Measurements from ENCODE around the gene SLC12A7. TPM values are rescaled to one million over a fixed set of nuclear protein-coding genes. Genes with fewer than 3 reads are reported as not detected.
"Not testable (repeated sequence)": the region's sequence is repeated elsewhere in the genome, so short reads cannot be mapped to it uniquely, and the experiment has no call there.

SLC12A7 gene
- total and polyA plus RNA-seq, 9 of the 15 experiments (the other 6 are each of a cell fraction or from before 2014, with no cell fraction given): 0.01 to 3.1 (median 0.56) TPM

DNA sequence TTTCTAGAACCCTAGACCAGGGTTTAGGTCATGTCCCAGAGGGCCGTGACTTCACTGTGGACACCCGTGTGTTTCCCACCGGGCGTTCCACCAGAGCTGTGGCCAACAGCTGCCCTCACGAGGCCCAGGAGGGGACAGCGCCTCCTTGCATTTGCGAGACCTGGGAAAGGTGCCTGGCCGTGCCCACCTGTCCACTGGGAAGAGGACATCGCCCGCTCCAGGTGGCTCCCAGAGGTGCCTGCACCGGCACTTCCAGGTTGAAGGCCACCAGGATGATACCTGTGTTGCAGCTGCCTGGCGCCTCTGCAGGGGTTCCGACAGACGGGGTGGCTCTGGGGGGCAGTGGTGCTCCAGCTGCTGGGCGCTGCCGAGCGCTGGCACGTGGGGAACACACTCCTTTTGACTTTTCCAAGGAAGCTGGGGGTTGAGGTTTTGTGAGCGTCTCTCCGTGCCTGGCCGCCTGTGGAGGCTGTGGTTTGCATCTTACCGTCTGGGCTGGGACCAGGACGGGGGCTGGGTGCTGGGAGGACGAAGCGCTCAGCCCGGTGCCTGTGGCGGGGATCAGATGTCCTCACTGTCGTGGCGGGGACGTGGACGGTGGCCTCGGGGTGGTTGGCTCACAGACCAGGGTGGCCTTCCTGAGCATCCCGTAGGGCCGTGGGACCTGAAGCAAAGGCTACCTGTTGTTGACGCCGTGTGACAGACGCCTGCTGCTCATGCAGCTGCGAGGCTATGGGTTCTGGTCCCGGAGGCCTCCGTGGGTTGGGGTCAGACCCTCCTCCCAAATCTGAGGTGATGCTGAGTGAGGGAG is 84.0 kb downstream of the SLC12A7 start (continued):
- TF ChIP-seq, protein P1, sequence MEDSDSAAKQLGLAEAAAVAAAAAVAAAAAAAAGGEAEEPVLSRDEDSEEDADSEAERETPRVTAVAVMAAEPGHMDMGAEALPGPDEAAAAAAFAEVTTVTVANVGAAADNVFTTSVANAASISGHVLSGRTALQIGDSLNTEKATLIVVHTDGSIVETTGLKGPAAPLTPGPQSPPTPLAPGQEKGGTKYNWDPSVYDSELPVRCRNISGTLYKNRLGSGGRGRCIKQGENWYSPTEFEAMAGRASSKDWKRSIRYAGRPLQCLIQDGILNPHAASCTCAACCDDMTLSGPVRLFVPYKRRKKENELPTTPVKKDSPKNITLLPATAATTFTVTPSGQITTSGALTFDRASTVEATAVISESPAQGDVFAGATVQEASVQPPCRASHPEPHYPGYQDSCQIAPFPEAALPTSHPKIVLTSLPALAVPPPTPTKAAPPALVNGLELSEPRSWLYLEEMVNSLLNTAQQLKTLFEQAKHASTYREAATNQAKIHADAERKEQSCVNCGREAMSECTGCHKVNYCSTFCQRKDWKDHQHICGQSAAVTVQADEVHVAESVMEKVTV (CRISPR knock-in tag; IDR thresholded peaks at IDR 0.05): no peak
- TF ChIP-seq BCL6 (CRISPR knock-in tag; IDR thresholded peaks at IDR 0.05): no peak

DNA sequence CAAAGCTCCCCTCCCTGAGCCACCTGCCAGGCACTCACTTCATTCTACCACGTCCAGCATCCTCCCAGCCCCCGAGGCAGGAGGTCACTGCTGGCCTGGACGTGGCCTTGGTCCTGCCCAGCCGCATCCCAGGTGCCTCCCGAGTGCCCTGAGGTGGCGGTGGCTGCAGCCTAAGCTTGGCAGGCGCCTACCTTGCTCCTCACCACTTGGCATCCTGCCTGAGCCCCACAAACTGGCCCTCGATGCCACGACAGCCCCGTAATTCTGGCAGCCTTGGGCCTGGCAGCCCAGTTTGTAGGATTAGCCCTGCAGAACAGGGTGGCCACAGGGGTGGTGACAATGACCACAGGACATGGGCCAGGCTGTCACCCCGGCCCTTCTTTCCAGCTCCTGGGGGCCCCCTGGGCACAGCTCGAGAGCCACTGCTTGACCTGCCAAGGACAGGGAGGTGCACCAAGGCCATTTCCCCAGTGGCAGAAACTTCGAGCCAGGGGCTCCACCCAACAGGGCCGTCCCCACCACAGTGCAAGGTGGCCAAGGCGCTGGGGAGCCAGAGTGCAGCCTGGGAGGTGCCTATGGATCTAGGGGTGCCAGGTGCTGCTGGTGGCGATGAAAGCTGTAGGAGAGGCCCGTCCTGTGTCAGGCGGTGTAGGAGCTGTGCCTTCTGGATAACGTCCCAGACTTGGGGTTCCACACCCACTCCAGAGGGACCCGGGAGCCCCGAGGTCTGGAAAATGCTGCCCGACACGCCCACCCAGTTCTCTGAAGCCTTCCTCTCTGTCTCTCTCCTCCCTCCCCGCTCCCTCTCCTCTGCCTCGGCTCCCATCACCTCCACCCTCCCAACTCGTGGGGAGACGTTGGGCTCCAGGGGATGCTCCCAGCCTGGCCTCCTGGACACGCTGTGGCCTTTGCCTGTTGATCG is 84.9 kb downstream of the SLC12A7 start:
- peaks cover 9% of the 10 kb centered on the region for H4K20me1 ChIP-seq (replicated peaks; ENCODE audit: control insufficient read depth, insufficient read depth, low read length)
- TF ChIP-seq, protein P2, sequence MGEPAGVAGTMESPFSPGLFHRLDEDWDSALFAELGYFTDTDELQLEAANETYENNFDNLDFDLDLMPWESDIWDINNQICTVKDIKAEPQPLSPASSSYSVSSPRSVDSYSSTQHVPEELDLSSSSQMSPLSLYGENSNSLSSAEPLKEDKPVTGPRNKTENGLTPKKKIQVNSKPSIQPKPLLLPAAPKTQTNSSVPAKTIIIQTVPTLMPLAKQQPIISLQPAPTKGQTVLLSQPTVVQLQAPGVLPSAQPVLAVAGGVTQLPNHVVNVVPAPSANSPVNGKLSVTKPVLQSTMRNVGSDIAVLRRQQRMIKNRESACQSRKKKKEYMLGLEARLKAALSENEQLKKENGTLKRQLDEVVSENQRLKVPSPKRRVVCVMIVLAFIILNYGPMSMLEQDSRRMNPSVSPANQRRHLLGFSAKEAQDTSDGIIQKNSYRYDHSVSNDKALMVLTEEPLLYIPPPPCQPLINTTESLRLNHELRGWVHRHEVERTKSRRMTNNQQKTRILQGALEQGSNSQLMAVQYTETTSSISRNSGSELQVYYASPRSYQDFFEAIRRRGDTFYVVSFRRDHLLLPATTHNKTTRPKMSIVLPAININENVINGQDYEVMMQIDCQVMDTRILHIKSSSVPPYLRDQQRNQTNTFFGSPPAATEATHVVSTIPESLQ (CRISPR knock-in tag; IDR thresholded peaks at IDR 0.05): no peak
- TF ChIP-seq PHF20 (IDR thresholded peaks at IDR 0.05; ENCODE audit: partially characterized antibody): no peak
- TF ChIP-seq CHD2 (IDR thresholded peaks at IDR 0.05; ENCODE audit: low read depth, low read length): no peak
- no peak for TF ChIP-seq ZNF76 (CRISPR knock-in tag; IDR thresholded peaks at IDR 0.05; ENCODE audit: borderline replicate concordance)
- H3K9me3 ChIP-seq (replicated peaks; ENCODE audit: control insufficient read depth, insufficient read depth, low read depth, low read length): no peaks in the 10 kb centered on the region
- no peak overlapping the region for H3K9ac ChIP-seq (ENCODE audit: insufficient read depth in 1 of 2, low read depth in 2 of 2, low read length in 2 of 2)
- H3K79me2 ChIP-seq (ENCODE audit: control insufficient read depth, insufficient read depth, low read length): no peaks in the 10 kb centered on the region
- no TSS peak for BruUV-seq (replicated peaks)
- no peak overlapping the region for H3K4me3 ChIP-seq
- ChIA-PET POLR2A (interaction anchor here (0.6 to 0.8 kb wide), 3 partner anchors 9 to 142 kb away, joined by 3 read pairs; no protein-coding TSS in a partner anchor), CTCF (ENCODE audit: low intra/inter-chr PET ratio) (no interaction called here)
- H3K27ac ChIP-seq (ENCODE audit: extremely low read depth, low read depth, low read length): no peak overlapping the region
- H3K9me1 ChIP-seq (ENCODE audit: control insufficient read depth, insufficient read depth, low read length): no peaks in the 10 kb centered on the region
- no peaks in the 10 kb centered on the region for H3K36me3 ChIP-seq (ENCODE audit: control insufficient read depth, insufficient read depth, low read length)
- no peak overlapping the region for H2AFZ ChIP-seq (ENCODE audit: low read depth, low read length)
- ATAC-seq (no peak), FAIRE-seq (no peak), DNase-seq (ENCODE audit: extremely low read depth in 1 of 4, low spot score in 3 of 4) (no peak)
- H3K4me1 ChIP-seq (replicated peaks in 1 of 2; ENCODE audit: control insufficient read depth in 2 of 2, insufficient read depth in 2 of 2, low read length in 2 of 2): peaks cover 0 to 9% of the 10 kb centered on the region in 2 experiments; a peak in 1 of 5 replicates
- in situ Hi-C loops (cut with MboI) (loop anchor here (10.0 kb wide), 1 partner anchor 118 kb away; no protein-coding TSS in a partner anchor), intact Hi-C loops (cut with micrococcal nuclease) (no loop called here)
- no peak overlapping the region for H3K4me2 ChIP-seq (ENCODE audit: insufficient read depth, low read length)
- WGBS (ENCODE audit: insufficient coverage, low coverage, missing lambda C conversion rate): 5% methylated on average over 28 of the region's 29 CpGs
- H3K27me3 ChIP-seq (ENCODE audit: control insufficient read depth in 2 of 2, insufficient read depth in 2 of 2, low read length in 2 of 2): peaks cover 12 to 52% of the 10 kb centered on the region in 2 experiments; a peak in 4 of 5 replicates

DNA sequence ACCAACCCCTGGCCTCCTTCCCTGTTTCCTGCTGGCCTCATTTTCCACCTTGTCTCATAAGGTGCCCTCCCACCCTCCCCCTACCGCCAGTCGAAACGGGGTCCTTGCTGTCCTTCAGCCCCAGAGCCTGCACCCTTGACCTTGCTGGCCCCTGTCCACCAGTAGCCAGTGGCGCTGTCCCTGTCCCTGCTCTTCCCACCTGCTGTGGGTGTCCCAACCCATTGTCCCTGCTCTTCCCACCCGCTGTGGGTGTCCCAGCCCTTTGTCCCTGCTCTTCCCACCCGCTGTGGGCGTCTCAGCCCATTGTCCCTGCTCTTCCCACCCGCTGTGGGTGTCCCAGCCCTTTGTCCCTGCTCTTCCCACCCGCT is 89.9 kb downstream of the SLC12A7 start:
- BruUV-seq (replicated peaks); H3K9me1 ChIP-seq (ENCODE audit: control insufficient read depth, insufficient read depth, low read length); H2AFZ ChIP-seq (ENCODE audit: low read depth, low read length); DNase-seq (ENCODE audit: extremely low read depth in 1 of 4, low spot score in 3 of 4); CTCF ChIA-PET (ENCODE audit: low intra/inter-chr PET ratio); H3K4me2 ChIP-seq (ENCODE audit: insufficient read depth, low read length); H3K4me3 ChIP-seq; H3K9me3 ChIP-seq (replicated peaks; ENCODE audit: control insufficient read depth, insufficient read depth, low read depth, low read length); ATAC-seq; FAIRE-seq; H3K36me3 ChIP-seq (ENCODE audit: control insufficient read depth, insufficient read depth, low read length); POLR2A ChIA-PET; intact Hi-C loops (cut with micrococcal nuclease); H3K27ac ChIP-seq (ENCODE audit: extremely low read depth, low read depth, low read length); H3K79me2 ChIP-seq (ENCODE audit: control insufficient read depth, insufficient read depth, low read length); H3K4me1 ChIP-seq (replicated peaks in 1 of 2; ENCODE audit: control insufficient read depth in 2 of 2, insufficient read depth in 2 of 2, low read length in 2 of 2); H3K9ac ChIP-seq (ENCODE audit: insufficient read depth in 1 of 2, low read depth in 2 of 2, low read length in 2 of 2): not testable (repeated sequence)
- peaks cover 34 to 48% of the 10 kb centered on the region in 2 experiments for H3K27me3 ChIP-seq (ENCODE audit: control insufficient read depth in 2 of 2, insufficient read depth in 2 of 2, low read length in 2 of 2)
- H4K20me1 ChIP-seq (replicated peaks; ENCODE audit: control insufficient read depth, insufficient read depth, low read length): peaks cover 30% of the 10 kb centered on the region
- 53% methylated on average over 4 of the region's 9 CpGs for WGBS (ENCODE audit: insufficient coverage, low coverage, missing lambda C conversion rate)
- in situ Hi-C loops (cut with MboI): loop anchor here (10.0 kb wide), 1 partner anchor 123 kb away; no protein-coding TSS in a partner anchor

Data from K562 (cell line).